Fibroblast of lung (primary cell): ENCODE results near the gene TAS2R60.

ENCODE experiments used
- CTCF ChIP-seq, 2 donors: IDR thresholded peaks in 1 of 2; conservative IDR thresholded peaks in 1 of 2; 1 replicate in 1 of 2; 2 replicates in 1 of 2; pipeline ENCODE4 v1.5.1; 2011 to 2012; ENCODE audit warnings: low read length in 2 of 2, control low read depth in 1 of 2, inconsistent platforms in 1 of 2, low read depth in 1 of 2, mild to moderate bottlenecking in 1 of 2
- EZH2 ChIP-seq: IDR thresholded peaks from 2 replicates; pipeline ENCODE4 v1.5.1; 2012; ENCODE audit warnings: low read length, control low read depth, mild to moderate bottlenecking; ENCODE audit errors: missing control alignments

GRCh38 chr7:143492043-143492471, 48.8 kb downstream of the TAS2R60 start:
- TF ChIP-seq CTCF (conservative IDR thresholded peaks at IDR 0.05 in 1 of 2, IDR thresholded peaks at IDR 0.05 in 1 of 2; ENCODE audit: low read depth in 1 of 2, low read length in 2 of 2) (no peak), EZH2 (no peak)
